Ureter (tissue), 1 donor: ENCODE measurements around the gene LIN28B. TPM values are rescaled to one million over a fixed set of nuclear protein-coding genes. Genes with fewer than 3 reads are reported as not detected.
"Not testable (repeated sequence)": the region's sequence is repeated elsewhere in the genome, so short reads cannot be mapped to it uniquely, and the experiment has no call there.

Experiments
- DNase-seq: peaks from one replicate; pipeline ENCODE4 v3.0.0-alpha.2; 2020; ENCODE audit warnings: low spot score
- total RNA-seq: library from RNA; stranded (reverse); gene quantifications from one replicate; pipeline ENCODE4 v1.2.4, GENCODE V29; 2023
- donor health status: DM: yes; HTN: yes; CAD: no.

The LIN28B gene
- total RNA-seq, 1 donor from 2014 or later, result not detected

- DNase-seq, result no peak
These were observed 778 bp upstream of the LIN28B start for GRCh38 chr6:104955927-104956730.

GRCh38 chr6:104957301-104958177 lies 632 bp downstream of the LIN28B start:
- no peak for DNase-seq

- no peak for DNase-seq
These were observed 1.5 kb downstream of the LIN28B start for GRCh38 chr6:104958178-104959025.

- DNase-seq, result no peak
These were observed 2.3 kb downstream of the LIN28B start for GRCh38 chr6:104959026-104959858.

GRCh38 chr6:104969108-104969507 lies 12.2 kb downstream of the LIN28B start:
- no peak for DNase-seq

GRCh38 chr6:104969785-104970581 lies 13.1 kb downstream of the LIN28B start:
- no peak for DNase-seq

- DNase-seq, result no peak
These were observed 16.5 kb downstream of the LIN28B start for GRCh38 chr6:104973404-104973803.

GRCh38 chr6:104983296-104983695 lies 26.4 kb downstream of the LIN28B start:
- DNase-seq, result no peak

GRCh38 chr6:104983776-104984175 lies 26.9 kb downstream of the LIN28B start:
- DNase-seq, result no peak

GRCh38 chr6:104984831-104985230 lies 27.9 kb downstream of the LIN28B start:
- DNase-seq, result no peak

- not testable (repeated sequence) for DNase-seq
These were observed 29.0 kb downstream of the LIN28B start for GRCh38 chr6:104985875-104986274.

GRCh38 chr6:104986625-104987024 lies 29.7 kb downstream of the LIN28B start:
- no peak for DNase-seq

- DNase-seq, result no peak
These were observed 30.3 kb downstream of the LIN28B start for GRCh38 chr6:104987218-104987617.

- no peak for DNase-seq
These were observed 33.2 kb downstream of the LIN28B start for GRCh38 chr6:104990085-104990484.

- DNase-seq, result not testable (repeated sequence)
These were observed 34.2 kb downstream of the LIN28B start for GRCh38 chr6:104991062-104991461.

GRCh38 chr6:104993576-104993975 lies 36.7 kb downstream of the LIN28B start:
- DNase-seq, result not testable (repeated sequence)

- no peak for DNase-seq
These were observed 39.2 kb downstream of the LIN28B start for GRCh38 chr6:104995989-104996617.

- no peak for DNase-seq
These were observed 44.2 kb downstream of the LIN28B start for GRCh38 chr6:105001063-105001462.

- DNase-seq, result no peak
These were observed 45.0 kb downstream of the LIN28B start for GRCh38 chr6:105001906-105002305.

- no peak for DNase-seq
These were observed 48.5 kb downstream of the LIN28B start for GRCh38 chr6:105005451-105005850.
